Liver (tissue), 3 donors: ENCODE results near the gene NR1D2.

Experiments used
- ATF3 ChIP-seq: IDR thresholded peaks from 2 replicates; pipeline ENCODE4 v1.6.1; 2016; ENCODE audit warnings: antibody characterized with exemption
- CTCF ChIP-seq: fragments of 150-350 bp; IDR thresholded peaks from 2 replicates; pipeline ENCODE4 v1.5.1; 2017; ENCODE audit warnings: improper control_type of control experiment, low read depth, low read length; ENCODE audit not compliant: missing input control
- GABPA ChIP-seq, 2 donors: IDR thresholded peaks in 1 of 2; conservative IDR thresholded peaks in 1 of 2; 2 replicates each; pipeline ENCODE4 v1.6.1; 2016; ENCODE audit warnings: antibody characterized with exemption in 2 of 2, mild to moderate bottlenecking in 1 of 2, moderate library complexity in 1 of 2
- HNF4G ChIP-seq: IDR thresholded peaks from 2 replicates; pipeline ENCODE4 v1.6.1; 2016; ENCODE audit warnings: antibody characterized with exemption
- JUND ChIP-seq, 2 donors: IDR thresholded peaks; 2 replicates each; pipeline ENCODE4 v1.6.1; 2016; ENCODE audit warnings: antibody characterized with exemption in 2 of 2
- RAD21 ChIP-seq, 2 donors: IDR thresholded peaks; 2 replicates each; pipeline ENCODE4 v1.6.1; 2016; ENCODE audit warnings: antibody characterized with exemption in 2 of 2, mild to moderate bottlenecking in 2 of 2
- REST ChIP-seq: IDR thresholded peaks from 2 replicates; pipeline ENCODE4 v1.6.1; 2016; ENCODE audit warnings: antibody characterized with exemption, mild to moderate bottlenecking
- RXRA ChIP-seq, 2 donors: IDR thresholded peaks; 2 replicates each; pipeline ENCODE4 v1.6.1; 2017 to 2018; ENCODE audit warnings: antibody characterized with exemption in 2 of 2, mild to moderate bottlenecking in 1 of 2
- TAF1 ChIP-seq: conservative IDR thresholded peaks from 2 replicates; pipeline ENCODE4 v1.6.1; 2016; ENCODE audit warnings: antibody characterized with exemption, mild to moderate bottlenecking
- YY1 ChIP-seq: IDR thresholded peaks from 2 replicates; pipeline ENCODE4 v1.6.1; 2016; ENCODE audit warnings: antibody characterized with exemption, mild to moderate bottlenecking
- donor health status: healthy.
- donor health status: healthy.

- TF ChIP-seq YY1 (no peak), CTCF (no peak), HNF4G (no peak), TAF1 (no peak), GABPA (IDR thresholded peaks at IDR 0.05 in 1 of 2, conservative IDR thresholded peaks at IDR 0.05 in 1 of 2) (no peak), RXRA (IDR thresholded peaks at IDR 0.05) (no peak), RAD21 (IDR thresholded peaks at IDR 0.05) (no peak), ATF3 (no peak), JUND (IDR thresholded peaks at IDR 0.05) (no peak), REST (no peak)
Measured at GRCh38 chr3:24020036-24020691, 75.1 kb downstream of the NR1D2 start.
